HCT116 (cell line): ENCODE data around the gene LACC1.

Source experiments
- EZH2phosphoT487 ChIP-seq: fragments of 200-600 bp; IDR thresholded peaks from 2 replicates; pipeline ENCODE4 v1.6.1; 2018; ENCODE audit warnings: antibody characterized with exemption, borderline replicate concordance
- POLR2A ChIP-seq: IDR thresholded peaks from 2 replicates; pipeline ENCODE4 v1.7.0; 2011; ENCODE audit warnings: borderline replicate concordance; ENCODE audit not compliant: insufficient read depth, insufficient read length; ENCODE audit errors: extremely low read depth
- ZNF274 ChIP-seq: fragments of 200-500 bp; sonication (Bioruptor generic); IDR thresholded peaks from 2 replicates; pipeline ENCODE4 v1.6.1; 2014; ENCODE audit warnings: mild to moderate bottlenecking, low read depth, low read length, inconsistent platforms
- TF ChIP-seq, protein P1 (sequence below), 3 experiments: fragments of 200-600 bp in 1 of 3; sonication (generic) in 1 of 3; IDR thresholded peaks in 2 of 3; conservative IDR thresholded peaks in 1 of 3; 2 replicates each; pipeline ENCODE4 v1.5.1; 2012 to 2017; ENCODE audit warnings: low read depth in 2 of 3, low read length in 2 of 3, antibody characterized with exemption in 1 of 3, borderline replicate concordance in 1 of 3, control low read depth in 1 of 3, mild to moderate bottlenecking in 1 of 3, mixed read lengths in 1 of 3, mixed run types in 1 of 3, moderate library complexity in 1 of 3; ENCODE audit not compliant: insufficient read depth in 1 of 3
- TF ChIP-seq, protein P2 (sequence below): IDR thresholded peaks from 2 replicates; pipeline ENCODE4 v1.6.1; 2012; ENCODE audit warnings: low read depth

- TF ChIP-seq, protein P1, sequence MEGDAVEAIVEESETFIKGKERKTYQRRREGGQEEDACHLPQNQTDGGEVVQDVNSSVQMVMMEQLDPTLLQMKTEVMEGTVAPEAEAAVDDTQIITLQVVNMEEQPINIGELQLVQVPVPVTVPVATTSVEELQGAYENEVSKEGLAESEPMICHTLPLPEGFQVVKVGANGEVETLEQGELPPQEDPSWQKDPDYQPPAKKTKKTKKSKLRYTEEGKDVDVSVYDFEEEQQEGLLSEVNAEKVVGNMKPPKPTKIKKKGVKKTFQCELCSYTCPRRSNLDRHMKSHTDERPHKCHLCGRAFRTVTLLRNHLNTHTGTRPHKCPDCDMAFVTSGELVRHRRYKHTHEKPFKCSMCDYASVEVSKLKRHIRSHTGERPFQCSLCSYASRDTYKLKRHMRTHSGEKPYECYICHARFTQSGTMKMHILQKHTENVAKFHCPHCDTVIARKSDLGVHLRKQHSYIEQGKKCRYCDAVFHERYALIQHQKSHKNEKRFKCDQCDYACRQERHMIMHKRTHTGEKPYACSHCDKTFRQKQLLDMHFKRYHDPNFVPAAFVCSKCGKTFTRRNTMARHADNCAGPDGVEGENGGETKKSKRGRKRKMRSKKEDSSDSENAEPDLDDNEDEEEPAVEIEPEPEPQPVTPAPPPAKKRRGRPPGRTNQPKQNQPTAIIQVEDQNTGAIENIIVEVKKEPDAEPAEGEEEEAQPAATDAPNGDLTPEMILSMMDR (IDR thresholded peaks at IDR 0.05 in 2 of 3, conservative IDR thresholded peaks at IDR 0.05 in 1 of 3; ENCODE audit: borderline replicate concordance in 1 of 3, insufficient read depth in 1 of 3, low read depth in 2 of 3, low read length in 2 of 3) = no peak
- no peak for TF ChIP-seq EZH2phosphoT487
- no peak for TF ChIP-seq POLR2A
- TF ChIP-seq, protein P2, sequence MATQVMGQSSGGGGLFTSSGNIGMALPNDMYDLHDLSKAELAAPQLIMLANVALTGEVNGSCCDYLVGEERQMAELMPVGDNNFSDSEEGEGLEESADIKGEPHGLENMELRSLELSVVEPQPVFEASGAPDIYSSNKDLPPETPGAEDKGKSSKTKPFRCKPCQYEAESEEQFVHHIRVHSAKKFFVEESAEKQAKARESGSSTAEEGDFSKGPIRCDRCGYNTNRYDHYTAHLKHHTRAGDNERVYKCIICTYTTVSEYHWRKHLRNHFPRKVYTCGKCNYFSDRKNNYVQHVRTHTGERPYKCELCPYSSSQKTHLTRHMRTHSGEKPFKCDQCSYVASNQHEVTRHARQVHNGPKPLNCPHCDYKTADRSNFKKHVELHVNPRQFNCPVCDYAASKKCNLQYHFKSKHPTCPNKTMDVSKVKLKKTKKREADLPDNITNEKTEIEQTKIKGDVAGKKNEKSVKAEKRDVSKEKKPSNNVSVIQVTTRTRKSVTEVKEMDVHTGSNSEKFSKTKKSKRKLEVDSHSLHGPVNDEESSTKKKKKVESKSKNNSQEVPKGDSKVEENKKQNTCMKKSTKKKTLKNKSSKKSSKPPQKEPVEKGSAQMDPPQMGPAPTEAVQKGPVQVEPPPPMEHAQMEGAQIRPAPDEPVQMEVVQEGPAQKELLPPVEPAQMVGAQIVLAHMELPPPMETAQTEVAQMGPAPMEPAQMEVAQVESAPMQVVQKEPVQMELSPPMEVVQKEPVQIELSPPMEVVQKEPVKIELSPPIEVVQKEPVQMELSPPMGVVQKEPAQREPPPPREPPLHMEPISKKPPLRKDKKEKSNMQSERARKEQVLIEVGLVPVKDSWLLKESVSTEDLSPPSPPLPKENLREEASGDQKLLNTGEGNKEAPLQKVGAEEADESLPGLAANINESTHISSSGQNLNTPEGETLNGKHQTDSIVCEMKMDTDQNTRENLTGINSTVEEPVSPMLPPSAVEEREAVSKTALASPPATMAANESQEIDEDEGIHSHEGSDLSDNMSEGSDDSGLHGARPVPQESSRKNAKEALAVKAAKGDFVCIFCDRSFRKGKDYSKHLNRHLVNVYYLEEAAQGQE = no peak
- TF ChIP-seq ZNF274 = no peak
These were observed 26.7 kb upstream of the LACC1 start for GRCh38 chr13:43852923-43853404.
